ENCODE results near the gene ARHGAP6. TPM values are rescaled to one million over a fixed set of nuclear protein-coding genes. Genes with fewer than 3 reads are reported as not detected.

Gene ARHGAP6
- total and polyA plus RNA-seq, 2 experiments from 2014 or later, result 0.26 to 0.59 TPM

DNA sequence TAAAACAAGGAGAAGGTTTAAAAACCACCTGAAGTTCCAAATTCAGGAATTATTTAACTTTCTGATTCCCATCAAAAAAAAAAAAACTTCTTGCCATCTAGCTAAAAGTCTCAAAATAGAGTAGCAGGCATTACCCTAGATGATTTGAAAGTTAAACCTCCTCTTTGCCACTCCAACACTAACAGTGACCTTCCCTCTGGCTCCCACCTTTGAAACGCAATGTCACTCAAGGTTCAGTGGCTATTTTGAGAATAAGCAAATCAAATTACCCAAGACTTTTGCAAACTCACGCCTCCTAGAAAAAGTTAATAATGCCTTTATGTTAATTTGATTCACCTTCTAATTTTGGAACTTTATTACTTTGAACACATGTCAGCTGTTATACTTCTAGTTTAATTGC, 103.2 kb downstream of the ARHGAP6 start:
- Mint-ChIP-seq H3K4me3 (no peak overlapping the region), H3K9me3 (no peaks in the 10 kb centered on the region), H3K4me1 (peaks cover 9% of the 10 kb centered on the region; the same call in 2 of the 3 replicates), H3K36me3 (ENCODE audit: low read depth) (no peaks in the 10 kb centered on the region), H3K27ac (no peak overlapping the region), H3K27me3 (ENCODE audit: insufficient read depth, low read depth, poor library complexity) (peaks cover 58% of the 10 kb centered on the region)
- Histone ChIP-seq H3K4me2 (no peak overlapping the region), H3K36me3 (ENCODE audit: insufficient read depth) (no peaks in the 10 kb centered on the region), H3K4me1 (ENCODE audit: insufficient read depth) (no peaks in the 10 kb centered on the region), H3K27me3 (ENCODE audit: insufficient read depth) (peaks cover 76% of the 10 kb centered on the region), H3K27ac (ENCODE audit: low read depth) (no peak overlapping the region), H4K20me1 (replicated peaks; ENCODE audit: insufficient read depth) (no peaks in the 10 kb centered on the region), H3K9me2 (ENCODE audit: insufficient read depth) (no peaks in the 10 kb centered on the region), H3K79me2 (replicated peaks; ENCODE audit: insufficient read depth) (no peaks in the 10 kb centered on the region), H3K4me3 (no peak overlapping the region), H2AFZ (no peak overlapping the region), H3F3A (replicated peaks; ENCODE audit: low read depth) (no peaks in the 10 kb centered on the region)
- DNase-seq (ENCODE audit: low spot score) (no peak), ATAC-seq (no peak)
- TF ChIP-seq EZH2 (IDR thresholded peaks at IDR 0.05; ENCODE audit: low read depth, unreplicated experiment) (no peak), STAT1 (IDR thresholded peaks at IDR 0.05; ENCODE audit: unreplicated experiment) (no peak), EZH2phosphoT487 (IDR thresholded peaks at IDR 0.05; ENCODE audit: unreplicated experiment) (no peak), REST (IDR thresholded peaks at IDR 0.05; ENCODE audit: unreplicated experiment) (no peak)

DNA sequence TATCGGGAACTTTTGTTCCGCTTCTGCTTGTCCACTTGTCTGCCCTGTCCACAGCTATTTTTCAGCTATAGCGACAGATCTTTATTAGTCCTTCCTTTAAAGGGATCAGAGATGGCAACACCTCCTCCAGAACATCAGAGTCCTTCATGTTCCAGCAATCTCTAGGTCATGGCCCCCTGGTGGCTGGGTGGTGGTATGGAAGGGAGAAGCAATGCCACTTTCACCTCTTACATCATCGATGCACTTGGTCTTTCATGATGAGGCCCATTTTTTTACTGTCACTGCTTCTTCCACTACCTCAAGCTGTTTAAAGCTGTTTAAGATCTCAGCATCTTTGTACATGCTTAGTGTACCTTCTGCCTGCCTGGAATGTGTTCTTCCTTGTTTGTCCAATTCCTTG, 106.7 kb downstream of the ARHGAP6 start:
- H3K79me2 ChIP-seq (replicated peaks; ENCODE audit: insufficient read depth), result no peaks in the 10 kb centered on the region
- no peak overlapping the region for H2AFZ ChIP-seq
- Mint-ChIP-seq H3K36me3 (ENCODE audit: low read depth) (no peaks in the 10 kb centered on the region), H3K4me1 (no peaks in the 10 kb centered on the region), H3K4me3 (no peak overlapping the region), H3K27ac (no peak overlapping the region), H3K9me3 (no peaks in the 10 kb centered on the region), H3K27me3 (ENCODE audit: insufficient read depth, low read depth, poor library complexity) (peaks cover 31% of the 10 kb centered on the region)
- peaks cover 47% of the 10 kb centered on the region for H3K27me3 ChIP-seq (ENCODE audit: insufficient read depth)
- no peaks in the 10 kb centered on the region for H3F3A ChIP-seq (replicated peaks; ENCODE audit: low read depth)
- H3K4me2 ChIP-seq, result no peak overlapping the region
- H3K36me3 ChIP-seq (ENCODE audit: insufficient read depth), result no peaks in the 10 kb centered on the region
- no peak overlapping the region for H3K4me3 ChIP-seq
- H3K27ac ChIP-seq (ENCODE audit: low read depth), result no peak overlapping the region
- H3K9me2 ChIP-seq (ENCODE audit: insufficient read depth), result no peaks in the 10 kb centered on the region
- H4K20me1 ChIP-seq (replicated peaks; ENCODE audit: insufficient read depth), result no peaks in the 10 kb centered on the region
- peak; percentile 34; the same call in 1 of the 3 replicates for ATAC-seq
- H3K4me1 ChIP-seq (ENCODE audit: insufficient read depth), result no peaks in the 10 kb centered on the region
- peak; percentile 48 for DNase-seq (ENCODE audit: low spot score)
- TF ChIP-seq ZNF114 (CRISPR knock-in tag; IDR thresholded peaks at IDR 0.05), result no peak
- no peak for TF ChIP-seq ETS1 (IDR thresholded peaks at IDR 0.05)
- TF ChIP-seq, protein P1, sequence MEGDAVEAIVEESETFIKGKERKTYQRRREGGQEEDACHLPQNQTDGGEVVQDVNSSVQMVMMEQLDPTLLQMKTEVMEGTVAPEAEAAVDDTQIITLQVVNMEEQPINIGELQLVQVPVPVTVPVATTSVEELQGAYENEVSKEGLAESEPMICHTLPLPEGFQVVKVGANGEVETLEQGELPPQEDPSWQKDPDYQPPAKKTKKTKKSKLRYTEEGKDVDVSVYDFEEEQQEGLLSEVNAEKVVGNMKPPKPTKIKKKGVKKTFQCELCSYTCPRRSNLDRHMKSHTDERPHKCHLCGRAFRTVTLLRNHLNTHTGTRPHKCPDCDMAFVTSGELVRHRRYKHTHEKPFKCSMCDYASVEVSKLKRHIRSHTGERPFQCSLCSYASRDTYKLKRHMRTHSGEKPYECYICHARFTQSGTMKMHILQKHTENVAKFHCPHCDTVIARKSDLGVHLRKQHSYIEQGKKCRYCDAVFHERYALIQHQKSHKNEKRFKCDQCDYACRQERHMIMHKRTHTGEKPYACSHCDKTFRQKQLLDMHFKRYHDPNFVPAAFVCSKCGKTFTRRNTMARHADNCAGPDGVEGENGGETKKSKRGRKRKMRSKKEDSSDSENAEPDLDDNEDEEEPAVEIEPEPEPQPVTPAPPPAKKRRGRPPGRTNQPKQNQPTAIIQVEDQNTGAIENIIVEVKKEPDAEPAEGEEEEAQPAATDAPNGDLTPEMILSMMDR (conservative IDR thresholded peaks at IDR 0.05; ENCODE audit: low read depth in 2 of 2), result peak; percentile 55 to 56
